Cortex of kidney (tissue), 1 donor: ENCODE data around the gene ZNF555.

Experiments used
- DNase-seq: peaks from one replicate; lab custom pipeline; 2025; lab: John Stamatoyannopoulos, UW

The ZNF555 gene

DNA sequence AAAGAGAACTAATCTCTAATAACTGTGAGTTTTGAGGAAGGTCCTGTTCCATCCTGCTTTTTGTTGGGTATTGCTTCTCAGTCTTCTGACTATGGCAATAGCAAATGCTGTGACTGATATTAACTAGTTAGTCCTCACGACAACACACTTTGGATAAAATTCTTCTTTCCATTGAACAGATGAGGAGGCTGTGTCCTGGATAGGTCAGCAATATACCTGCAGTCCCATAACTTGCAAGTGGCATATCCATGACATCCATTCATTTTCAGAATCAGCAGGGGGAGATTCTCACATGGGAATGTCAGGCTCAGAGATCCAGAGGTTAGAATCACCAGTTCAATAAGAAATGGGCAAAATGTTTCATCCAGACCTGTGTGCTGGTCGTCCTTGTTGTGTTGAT is 14.3 kb upstream of the ZNF555 start:
- DNase-seq, result no peak

DNA sequence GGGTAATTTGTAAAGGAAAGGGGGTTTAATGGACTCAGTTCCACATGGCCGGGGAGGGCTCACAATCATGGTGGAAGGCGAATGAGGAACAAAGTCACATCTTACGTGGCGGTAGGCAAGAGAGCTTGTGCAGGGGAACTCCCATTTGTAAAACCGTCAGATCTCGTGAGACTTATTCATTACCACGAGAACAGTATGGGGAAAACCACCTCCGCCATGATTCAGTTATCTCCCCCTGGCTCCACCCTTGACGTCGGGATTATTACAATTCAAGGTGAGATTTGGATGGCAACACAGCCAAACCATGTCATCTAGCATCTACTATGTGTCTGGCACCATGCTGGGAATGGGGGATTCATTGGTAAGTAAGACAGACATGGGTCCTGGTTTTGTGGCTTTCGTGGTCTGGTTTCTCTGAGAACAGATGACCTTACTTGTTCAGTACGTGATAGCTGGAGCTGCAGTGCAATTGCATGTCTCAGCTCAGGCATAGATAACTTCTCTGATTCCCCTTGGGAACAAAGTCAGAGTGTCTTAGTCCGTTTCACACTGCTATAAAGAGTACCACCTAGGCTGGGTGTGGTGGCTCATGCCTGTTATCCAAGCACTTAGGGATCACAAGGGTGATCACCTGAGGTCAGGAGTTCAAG is 13.3 kb upstream of the ZNF555 start:
- DNase-seq, result no peak

DNA sequence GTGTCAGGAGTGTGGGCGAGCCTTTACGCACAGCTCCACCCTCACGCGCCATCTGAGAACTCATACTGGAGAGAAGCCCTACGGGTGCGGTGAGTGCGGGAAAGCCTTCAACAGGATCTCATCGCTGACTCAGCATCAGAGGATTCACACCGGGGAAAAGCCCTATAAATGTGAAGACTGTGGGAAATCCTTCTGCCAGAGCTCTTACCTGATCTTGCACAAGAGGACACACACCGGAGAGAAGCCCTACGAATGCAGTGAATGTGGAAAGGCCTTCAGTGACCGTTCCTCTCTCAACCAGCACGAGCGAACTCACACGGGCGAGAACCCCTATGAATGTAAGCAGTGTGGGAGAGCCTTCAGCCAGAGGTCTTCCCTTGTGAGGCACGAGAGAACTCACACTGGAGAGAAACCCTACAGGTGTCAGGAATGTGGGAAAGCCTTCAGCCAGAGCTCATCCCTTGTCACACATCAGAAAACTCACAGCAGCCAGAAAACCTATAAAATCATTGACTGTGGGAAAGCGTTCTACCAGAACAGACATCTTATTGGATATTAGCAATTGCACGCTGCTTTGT is 6.9 kb upstream of the ZNF555 start:
- DNase-seq, result no peak

GRCh38 chr19:2837430-2837829 is 3.8 kb upstream of the ZNF555 start:
- DNase-seq, result no peak

- no peak for DNase-seq
Observed at GRCh38 chr19:2841855-2842574, 740 bp downstream of the ZNF555 start.

GRCh38 chr19:2845107-2845506 is 3.8 kb downstream of the ZNF555 start:
- DNase-seq, result no peak

GRCh38 chr19:2846180-2846894 is 5.1 kb downstream of the ZNF555 start:
- DNase-seq, result no peak

DNA sequence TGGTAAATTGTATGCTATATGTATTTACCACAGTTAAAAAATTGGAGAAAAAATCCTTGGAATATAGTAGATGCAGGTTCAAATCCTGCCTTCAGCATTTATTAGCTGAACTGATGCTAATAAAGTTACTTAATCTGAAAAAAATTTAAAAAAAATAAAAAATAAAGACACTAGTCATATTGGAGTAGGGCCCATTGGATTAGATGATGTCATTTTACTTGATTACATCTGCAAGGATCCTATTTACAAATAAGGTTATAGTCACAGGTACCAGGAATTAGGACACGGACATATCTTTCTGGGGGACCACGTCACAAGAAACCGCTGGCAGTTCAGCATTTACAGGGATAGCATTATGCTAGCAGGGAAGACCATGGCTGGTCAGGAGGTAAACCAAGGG is 6.2 kb downstream of the ZNF555 start:
- DNase-seq, result no peak

DNA sequence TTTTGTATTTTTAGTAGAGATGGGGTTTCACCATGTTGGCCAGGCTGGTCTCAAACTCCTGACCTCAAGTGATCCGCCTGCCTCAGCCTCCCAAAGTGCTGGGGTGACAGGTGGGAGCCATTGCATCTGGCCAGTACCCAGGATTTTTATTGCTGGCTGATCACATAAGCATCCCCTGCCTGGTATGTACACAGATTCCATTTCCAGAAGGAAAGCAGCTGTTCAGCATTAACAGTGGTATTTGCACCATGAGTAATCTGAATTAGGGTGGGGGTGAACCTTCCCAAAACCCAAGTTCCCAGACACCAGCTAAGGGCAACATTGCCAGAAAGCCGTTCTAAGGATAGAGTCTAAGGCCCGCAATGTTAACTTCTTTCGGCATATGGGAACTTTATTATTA is 7.3 kb downstream of the ZNF555 start:
- no peak for DNase-seq

DNA sequence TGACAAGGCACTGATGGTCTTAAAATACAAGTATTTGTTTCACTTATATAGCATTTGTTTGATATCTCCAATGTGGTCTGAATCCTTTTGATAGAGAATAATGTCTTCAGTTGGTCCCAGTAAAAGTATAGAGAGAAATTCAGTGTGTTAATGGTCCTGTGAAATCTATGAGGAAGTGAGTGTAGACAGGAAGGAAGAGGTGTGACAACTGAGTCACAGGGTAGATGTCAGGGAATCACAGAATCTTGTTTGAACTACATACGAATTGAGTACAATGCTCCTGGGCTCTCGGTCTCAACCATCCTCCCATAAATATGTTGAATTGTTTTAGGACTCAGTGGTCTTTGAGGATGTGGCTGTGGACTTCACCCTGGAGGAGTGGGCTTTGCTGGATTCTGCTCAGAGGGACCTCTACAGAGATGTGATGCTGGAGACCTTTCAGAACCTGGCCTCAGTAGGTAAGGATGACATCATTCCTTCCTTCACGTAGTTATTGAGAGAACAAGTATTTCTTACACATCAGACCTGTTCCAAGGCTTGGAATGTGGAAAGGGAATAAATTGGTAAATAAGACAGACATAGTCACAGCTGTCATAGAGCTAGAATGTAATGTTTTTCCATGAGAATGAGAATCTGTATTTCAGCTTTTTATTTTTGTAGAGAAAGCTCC is 9.1 kb downstream of the ZNF555 start:
- no peak for DNase-seq

- no peak for DNase-seq
Observed at GRCh38 chr19:2852598-2852997, 11.3 kb downstream of the ZNF555 start.

- no peak for DNase-seq
Observed at GRCh38 chr19:2853015-2853606, 11.8 kb downstream of the ZNF555 start.

DNA sequence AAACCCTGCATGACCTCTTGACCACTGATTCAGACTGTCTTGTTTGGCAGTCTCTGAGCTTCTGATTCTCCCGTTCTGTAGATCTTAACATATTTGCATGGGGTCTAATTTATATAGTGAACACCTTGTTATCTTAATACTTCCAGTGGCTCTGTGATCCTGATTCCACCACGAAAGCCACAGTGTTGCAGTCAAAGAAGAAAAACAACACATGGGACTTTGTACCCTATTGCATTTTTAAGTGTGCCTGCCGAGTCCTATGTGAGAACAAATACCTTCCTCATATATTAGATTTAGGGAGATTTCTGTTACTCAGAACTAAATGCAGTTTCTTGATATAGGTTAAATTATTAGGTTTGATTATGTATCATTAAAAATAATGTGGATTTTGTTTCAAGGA is 13.6 kb downstream of the ZNF555 start:
- no peak for DNase-seq

- DNase-seq, result no peak
Observed at GRCh38 chr19:2856457-2857050, 15.3 kb downstream of the ZNF555 start.

DNA sequence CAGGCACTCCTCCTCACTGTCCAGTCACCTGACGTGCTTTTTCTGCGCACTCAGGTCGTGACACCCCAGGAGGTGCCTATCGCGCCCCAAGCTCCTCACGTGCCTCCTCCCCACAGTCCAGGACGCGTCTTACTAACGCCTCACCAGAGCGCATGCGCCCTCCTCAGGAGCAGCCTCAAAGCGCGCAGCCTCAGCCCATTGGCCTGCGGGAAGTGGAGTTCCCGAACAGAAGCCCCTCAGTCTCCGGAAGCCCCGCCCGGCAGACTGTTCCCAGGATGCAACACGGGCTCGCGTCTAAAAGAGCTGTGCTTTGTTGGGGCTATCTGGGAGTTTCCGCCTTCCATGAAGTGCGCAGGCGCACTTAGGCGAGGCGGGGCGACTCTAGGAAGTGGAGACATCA is 17.6 kb downstream of the ZNF555 start:
- DNase-seq, result no peak

- DNase-seq, result no peak
Observed at GRCh38 chr19:2863816-2864215, 22.5 kb downstream of the ZNF555 start.

- DNase-seq, result no peak
Observed at GRCh38 chr19:2865334-2866100, 24.2 kb downstream of the ZNF555 start.

GRCh38 chr19:2866495-2867024 is 25.3 kb downstream of the ZNF555 start:
- no peak for DNase-seq

- no peak for DNase-seq
Observed at GRCh38 chr19:2867025-2867991, 26.0 kb downstream of the ZNF555 start, which contains the start of gene ZNF556. Gene ZNF556, plus strand, starts transcription at chr19:2867335. Its CDS starts 87 bp downstream, at chr19:2867422.
